ENCODE results near the gene XPC.
"Not testable (repeated sequence)": the region's sequence is repeated elsewhere in the genome, so short reads cannot be mapped to it uniquely, and the experiment has no call there.

The XPC gene

GRCh38 chr3:14178247-14179113 is at the start of gene XPC, which contains the start of gene LSM3:
TSS of gene XPC (minus strand) at chr3:14178601. CDS start at chr3:14178568, 33 bp downstream.
TSS of gene LSM3 (plus strand) at chr3:14178817. CDS start at chr3:14178861, 44 bp downstream.
- peak; percentile 99 for DNase-seq

GRCh38 chr3:14227856-14228255 is 49.5 kb upstream of the XPC start:
- DNase-seq, result no peak

DNA sequence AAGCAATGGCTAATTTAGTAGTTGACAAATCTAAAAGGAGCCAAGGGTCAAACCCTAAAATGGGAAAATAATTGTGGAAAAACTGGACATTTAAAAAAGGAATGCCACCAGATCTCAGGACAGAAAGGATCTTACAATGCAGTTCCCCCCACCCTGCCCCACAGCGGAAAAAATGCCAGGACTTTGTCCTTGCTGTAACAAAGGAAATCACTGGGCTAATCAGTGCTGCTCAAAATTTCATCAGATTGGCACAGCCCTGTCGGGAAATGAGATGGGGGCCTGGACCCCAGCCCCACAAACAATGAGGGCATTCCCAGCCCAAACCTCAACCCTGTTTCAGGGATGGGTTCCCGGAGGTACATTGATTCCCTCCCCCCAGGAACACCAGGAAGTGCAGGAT is 48.0 kb upstream of the XPC start:
- DNase-seq, result not testable (repeated sequence)

DNA sequence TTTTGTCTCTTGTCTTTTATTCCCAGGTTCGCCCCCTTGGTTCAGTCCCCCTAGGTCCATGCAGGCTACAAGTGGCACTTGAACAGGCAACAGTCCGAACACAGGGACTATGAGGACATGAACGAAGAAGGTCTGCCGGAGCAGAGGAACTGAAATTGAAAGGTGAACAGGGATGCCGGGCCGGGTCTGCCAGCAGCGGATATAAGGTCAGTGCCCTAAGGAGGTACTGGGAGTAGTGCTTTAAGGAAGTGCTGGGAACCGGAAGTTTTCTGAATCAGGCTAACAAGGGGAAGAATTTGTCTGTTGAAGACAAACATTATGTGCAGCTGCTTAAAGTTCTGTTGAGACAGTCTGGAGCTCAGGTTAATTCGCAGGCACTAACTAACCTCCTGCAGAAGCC is 47.0 kb upstream of the XPC start:
- DNase-seq, result no peak

GRCh38 chr3:14224895-14225294 is 46.5 kb upstream of the XPC start:
- no peak for DNase-seq

DNA sequence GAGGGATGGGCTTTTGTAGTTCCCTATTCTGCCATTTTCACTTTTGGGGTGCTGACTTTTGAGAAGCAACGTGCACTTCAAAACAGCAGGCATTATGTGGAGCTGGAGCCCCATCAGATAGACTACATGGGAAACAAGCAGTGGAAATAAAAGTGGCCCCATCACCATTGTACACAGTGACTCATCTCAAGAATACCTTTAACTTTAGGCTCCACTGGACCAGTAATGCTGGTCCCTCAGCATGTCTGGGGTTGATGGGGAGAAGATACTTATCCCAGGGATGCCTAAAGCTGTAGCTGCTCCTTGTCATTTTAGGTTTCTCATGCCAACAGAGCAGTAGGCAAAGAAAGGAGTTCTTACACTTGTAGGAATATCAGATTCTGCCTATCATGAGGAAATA is 45.2 kb upstream of the XPC start:
- DNase-seq, result no peak

GRCh38 chr3:14222900-14223594 is 44.6 kb upstream of the XPC start:
- no peak for DNase-seq

DNA sequence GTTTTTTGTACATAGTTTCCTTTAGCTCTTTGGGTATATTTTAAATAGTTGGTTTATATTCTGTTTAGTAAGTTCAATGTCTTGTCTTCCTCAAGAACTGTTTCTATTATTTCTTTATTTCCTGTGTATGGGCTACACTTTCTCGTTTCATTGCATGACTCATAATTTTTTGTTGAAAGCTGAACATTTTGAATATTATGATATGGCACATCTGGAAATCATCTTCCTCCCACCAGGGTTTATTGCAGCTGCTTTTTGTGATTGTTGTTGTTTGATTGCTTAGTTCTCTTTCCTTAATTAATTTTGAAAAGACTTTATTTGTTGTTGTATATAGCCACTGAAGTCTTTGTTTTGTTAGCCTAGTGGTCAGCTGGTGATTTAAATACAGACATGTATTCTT is 44.1 kb upstream of the XPC start:
- no peak for DNase-seq

DNA sequence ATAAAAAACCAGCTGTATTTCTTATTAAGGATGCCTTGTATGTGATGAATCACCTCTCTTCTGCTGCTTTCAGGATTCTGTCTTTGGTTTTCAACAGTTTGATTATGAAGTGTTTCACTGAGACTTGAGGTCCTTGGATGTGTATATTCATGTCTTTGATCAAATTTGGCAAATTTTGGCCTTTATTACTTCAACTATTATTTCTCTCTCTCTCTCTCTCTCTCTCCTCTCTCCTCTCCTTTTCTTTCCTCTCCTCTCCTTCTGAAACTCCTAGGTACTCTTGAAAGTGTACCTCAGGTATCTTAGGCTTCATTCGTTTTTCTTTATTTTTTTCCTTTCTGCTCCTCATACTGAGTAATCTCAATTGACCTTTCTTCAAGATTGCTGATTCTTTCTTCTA is 43.5 kb upstream of the XPC start:
- no peak for DNase-seq

DNA sequence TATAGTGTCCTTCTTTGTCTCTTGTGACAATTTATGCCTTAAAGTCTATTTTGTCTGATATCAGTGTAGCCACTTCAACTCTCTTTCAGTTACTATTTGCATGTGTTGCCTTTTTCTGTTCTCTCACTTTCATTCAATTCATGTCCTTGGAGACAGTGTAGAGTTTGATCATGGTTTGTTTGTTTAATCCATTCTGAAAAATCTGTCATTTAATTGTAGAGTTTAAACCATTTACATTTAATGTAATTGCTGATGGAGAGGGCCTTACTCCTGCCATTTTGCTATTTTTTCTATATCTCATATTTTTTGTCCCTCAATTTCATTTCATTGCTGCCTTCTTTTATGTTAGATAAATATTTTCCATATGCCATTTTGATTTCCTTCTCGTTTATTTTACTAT is 42.5 kb upstream of the XPC start:
- DNase-seq, result no peak

DNA sequence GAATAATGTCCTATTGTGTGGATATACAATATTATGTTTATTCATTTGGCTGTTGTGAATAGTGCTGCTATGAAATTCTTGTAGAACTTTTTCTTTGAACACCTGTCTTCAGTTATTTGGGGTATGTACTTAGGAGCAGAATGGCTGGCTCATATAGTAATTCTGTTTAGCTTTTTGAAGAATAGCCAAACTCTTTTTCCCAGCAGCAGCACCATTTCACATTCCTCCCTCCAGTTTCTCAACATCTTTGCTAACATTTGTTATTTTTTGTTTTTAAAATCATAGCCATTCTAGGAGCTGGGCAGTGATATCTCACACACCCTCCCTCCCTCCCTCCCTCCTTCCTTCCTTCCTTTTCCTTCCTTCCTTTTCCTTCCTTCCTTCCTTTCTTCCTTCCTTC is 40.0 kb upstream of the XPC start:
- DNase-seq, result no peak

- DNase-seq, result peak; percentile 33
These were observed 38.1 kb upstream of the XPC start for GRCh38 chr3:14216257-14217048.

DNA sequence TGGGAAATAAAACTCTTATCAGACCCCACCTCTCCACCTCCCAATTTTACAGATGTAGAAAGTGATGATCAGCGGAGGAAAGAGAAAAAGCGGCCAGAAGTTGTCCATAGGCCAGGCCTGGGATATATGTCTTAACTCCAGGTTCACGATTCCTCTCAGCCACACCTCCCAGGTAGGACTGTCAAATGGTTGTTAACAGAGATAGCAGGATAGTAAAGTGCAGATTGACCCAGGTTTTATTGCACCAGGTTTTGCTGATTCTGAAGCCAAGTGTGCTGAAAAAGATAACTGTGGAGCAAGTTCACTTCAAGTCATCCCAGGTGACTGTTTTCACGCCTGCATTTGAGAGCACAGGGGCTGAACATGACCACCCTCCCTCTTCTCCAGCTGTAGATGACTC is 36.4 kb upstream of the XPC start:
- DNase-seq, result no peak

GRCh38 chr3:14213066-14213774 is 34.8 kb upstream of the XPC start:
- no peak for DNase-seq

- no peak for DNase-seq
These were observed 33.6 kb upstream of the XPC start for GRCh38 chr3:14212032-14212431.

- DNase-seq, result no peak
These were observed 33.2 kb upstream of the XPC start for GRCh38 chr3:14211621-14212020.

- no peak for DNase-seq
These were observed 32.6 kb upstream of the XPC start for GRCh38 chr3:14210843-14211594.

DNA sequence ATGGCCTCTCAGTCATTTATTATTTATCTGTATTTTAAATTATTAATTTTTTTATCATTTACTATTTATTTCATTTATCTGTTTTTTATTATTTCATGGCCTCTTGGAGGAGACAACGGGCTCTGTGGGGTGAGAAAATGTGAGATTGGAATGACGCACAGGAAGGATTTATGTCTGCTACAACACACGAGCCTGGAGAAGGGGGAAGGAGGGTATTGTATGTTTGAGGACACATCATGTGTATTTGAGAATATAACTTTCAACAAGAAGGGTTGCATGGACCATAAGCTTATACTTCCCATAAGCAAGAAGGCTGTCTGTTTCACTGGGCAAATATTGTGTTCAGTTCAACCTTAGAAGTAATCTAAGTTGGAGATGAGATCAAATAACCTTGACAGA is 31.9 kb upstream of the XPC start:
- DNase-seq, result no peak

DNA sequence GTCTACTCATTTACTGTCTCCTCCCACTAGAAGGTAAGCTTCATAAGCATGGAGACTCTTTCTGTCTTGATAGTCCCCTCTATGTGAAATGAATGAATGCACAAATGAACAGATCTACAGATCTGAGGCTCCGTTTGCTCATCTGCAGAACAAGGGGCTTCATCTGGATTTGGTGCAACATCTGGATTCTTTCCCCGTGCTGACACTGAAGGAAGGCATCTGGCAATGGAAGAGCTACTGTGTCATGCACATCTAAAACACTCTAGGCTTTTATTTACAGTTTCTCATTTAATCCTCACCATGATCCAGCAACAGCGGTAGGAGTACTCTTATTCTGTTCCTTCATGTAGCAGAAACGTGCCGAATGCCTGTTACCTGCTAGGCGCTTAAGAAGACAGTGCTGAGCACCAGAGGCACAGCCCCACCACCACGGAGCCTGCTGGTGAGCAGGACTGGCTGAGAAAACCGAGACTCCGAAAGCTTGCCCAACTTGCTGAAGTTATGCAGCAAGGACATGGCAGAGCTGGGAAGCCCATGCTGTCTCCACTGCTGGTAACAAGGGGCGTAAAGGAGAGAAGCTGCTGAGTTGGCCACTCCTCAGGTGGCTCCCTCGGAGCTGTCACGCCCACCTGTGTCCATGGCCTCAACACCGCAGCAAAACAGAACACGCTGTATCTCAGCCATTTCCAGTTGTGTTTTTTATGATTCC is 31.3 kb upstream of the XPC start:
- no peak for DNase-seq

DNA sequence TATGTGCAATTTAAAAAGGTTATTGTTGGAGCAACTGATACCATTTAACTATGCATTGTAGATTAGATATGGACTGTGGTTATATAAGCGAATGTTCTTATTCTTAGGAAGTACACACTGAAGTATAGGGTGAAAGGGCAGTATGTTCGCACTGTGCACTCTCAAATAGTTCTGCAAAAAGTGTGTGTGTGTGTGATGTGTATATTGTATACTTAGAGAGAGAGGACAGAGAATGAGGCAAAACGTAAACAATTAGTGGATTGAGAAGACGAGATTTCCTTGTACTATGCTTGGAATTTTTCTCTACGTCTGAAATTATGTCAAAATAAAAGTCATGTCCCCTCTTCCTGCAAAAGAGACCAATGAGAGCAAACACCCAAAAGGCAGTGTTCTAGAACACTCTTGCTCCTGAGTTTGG is 30.6 kb upstream of the XPC start:
- DNase-seq, result no peak

DNA sequence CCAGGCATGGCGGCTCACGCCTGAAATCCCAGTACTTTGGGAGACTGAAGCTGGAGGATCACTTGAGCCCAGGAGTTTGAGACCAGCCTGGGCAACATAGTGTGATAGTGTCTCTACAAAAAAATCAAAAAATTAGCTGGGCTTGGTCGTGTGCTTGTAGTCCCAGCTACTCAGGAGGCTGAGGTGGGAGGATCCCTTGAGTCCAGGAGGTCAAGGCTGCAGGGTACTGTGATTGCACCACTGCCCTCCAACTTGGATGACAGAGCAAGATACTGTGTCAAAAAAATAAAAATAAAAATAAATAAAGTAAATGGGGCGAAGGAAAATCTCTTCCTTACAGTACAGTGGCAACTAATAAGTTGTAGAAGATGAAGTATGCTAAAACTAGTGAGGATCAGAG is 29.8 kb upstream of the XPC start:
- no peak for DNase-seq
